HL-60/S4 treated with retinoic acid at 250 ng/mL for 4 days and 3 days (cell line): Measurements from ENCODE around the gene ANO1.

Experiments
- in situ Hi-C: fragments of 300-500 bp; cut with MboI; formaldehyde crosslinking; loops from 2 replicates; pipeline ENCODE4 v1.7.0; 2022; ENCODE audit warnings: low sequenced_read_pairs

ANO1 gene

DNA sequence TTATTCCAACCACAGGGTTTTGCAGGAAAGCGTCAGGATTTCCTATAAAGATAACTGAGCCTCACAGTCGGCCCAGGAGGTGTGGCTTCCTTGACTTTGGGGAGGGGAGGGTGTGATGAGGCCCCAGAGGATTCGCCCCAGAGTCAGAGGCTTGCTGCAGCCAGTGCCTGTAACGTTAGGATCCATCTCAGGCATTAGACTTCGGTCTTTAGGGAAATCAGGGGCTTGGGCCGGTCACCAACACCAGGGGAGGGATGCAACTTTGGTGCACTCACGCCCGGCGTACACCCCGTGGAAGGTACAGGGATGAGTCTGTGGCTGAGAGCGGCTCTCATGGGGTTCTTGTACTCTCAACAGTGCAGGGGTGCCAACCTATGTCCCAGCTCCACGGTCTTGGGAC, 5.7 kb upstream of the ANO1 start:
- in situ Hi-C loops: no loop called here

DNA sequence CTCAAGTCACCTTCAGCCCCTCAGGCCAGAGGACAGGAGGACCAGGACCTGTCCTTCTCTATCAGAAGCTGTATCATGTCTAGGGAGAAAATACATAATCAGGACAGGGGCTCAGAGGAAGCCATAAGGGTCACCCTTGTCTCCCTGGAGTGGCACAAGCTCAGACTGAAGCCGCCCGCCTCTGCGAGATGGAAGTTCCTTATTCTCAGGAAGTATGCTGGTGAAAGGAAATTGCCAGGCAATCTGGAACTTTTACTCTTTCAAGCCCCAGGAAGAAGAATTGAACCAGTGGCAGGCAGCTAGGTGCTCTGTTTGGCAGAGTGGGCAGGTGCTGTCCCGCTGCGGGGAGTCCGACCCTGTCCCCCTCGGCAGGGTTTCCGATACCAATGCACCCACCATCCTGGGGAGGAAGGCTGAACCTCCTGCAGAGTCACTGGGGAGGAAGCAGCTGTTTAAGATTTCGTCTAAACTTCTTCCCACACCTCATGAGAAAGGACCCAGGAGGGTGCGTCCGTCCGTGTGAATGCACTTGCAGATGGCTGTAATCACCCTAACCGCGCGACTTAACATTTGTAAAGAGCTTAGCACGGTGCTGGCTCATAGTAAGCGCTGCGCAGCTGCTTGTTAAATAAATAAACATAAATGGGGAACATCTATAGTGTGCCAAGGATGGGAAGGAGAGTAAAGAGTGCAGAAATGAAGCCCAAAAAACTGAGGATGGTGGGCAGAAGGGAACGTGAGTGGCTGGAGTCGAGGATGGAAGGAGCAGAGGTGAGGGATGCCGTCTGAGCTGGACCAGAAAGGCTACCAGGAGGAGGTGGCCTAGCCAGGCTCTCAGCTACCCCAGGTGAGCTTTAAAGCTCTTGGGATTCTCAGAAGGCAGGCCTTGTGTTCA, 5.0 kb upstream of the ANO1 start:
- in situ Hi-C loops: no loop called here

DNA sequence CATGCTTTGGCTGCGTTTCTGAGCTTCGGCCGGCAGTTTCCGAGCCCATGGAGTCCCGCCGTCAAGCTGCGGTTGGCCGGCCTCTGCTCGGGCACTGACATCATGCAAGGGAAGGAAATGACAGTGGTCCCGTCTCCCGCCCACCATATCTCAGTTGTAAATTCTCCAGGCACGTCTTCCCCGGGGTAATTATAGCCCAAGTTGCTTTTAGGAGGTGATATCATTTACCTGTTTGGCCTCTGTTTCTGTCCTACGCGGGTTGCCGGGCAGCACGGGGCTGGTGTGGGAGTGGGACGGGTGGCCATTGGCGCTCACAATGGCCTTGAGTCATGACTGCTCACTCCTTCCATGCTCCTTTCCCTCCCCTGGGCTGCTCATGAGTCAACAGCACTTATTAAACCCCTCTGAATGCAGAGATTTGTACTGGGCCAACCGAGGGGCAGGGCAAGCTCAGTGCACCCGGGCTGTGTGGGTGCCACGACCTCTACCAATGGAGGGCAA, 4.2 kb upstream of the ANO1 start:
- in situ Hi-C loops: no loop called here

DNA sequence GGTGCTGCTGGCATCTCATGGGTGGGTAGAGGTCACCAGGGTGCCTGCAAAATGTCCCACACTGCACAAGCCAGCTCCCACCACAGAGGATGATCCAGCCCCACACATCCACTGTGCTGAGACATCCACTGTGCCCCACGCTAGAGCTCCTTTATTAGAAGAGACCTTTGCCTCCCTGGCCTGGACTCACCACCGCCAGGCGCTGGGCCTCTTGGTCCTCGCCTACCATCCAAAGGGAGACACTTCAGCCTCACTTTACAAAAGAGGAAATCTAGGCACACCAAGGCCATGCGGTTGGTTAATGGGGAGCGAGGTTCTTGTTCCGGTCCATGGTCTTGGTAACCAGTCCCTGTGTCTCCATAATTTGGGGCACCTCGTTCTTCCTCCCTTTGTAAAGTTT, 3.4 kb upstream of the ANO1 start:
- in situ Hi-C loops: no loop called here

DNA sequence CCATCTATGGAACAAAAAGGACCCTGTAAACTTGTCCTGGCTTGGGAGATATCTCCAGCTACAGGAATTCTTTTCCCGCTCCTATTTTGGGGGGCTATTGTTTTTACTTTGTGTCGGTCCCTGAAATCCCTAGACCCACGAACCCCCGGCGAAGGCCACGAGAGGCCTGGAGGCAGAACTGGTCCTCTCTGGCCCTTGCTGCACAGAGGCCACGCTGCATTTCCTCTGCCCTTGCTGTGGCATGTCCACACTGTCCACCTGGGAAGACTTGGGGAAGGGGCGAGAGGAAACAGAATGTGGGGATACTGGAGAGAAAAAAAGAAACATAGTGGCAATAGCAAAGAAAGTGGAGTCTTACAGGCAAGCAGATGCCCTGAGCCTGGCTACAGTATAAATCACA, 2.3 kb upstream of the ANO1 start:
- in situ Hi-C loops: no loop called here

DNA sequence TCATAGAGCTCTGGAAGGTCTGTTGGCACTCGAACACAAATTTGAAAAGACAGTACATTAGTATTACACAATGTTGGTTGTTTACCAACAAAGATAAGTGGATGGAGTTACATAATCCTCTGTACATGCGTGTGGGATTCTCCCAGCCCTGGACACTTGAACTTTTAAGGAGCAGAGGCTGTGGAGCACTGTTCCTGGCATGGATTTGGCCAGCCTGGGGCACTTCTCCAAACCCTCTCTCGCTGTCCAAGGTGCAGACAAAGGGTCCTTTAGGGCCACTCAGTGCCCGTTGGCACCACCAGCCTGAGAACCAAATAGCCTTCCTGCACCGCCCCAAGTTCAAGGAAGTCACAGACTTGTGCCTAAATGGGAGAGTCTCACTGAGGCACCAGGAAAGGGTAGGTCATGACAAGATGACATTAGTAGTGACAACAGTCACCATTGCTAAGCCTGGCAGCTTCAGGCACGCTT, 1.6 kb upstream of the ANO1 start:
- in situ Hi-C loops: no loop called here

DNA sequence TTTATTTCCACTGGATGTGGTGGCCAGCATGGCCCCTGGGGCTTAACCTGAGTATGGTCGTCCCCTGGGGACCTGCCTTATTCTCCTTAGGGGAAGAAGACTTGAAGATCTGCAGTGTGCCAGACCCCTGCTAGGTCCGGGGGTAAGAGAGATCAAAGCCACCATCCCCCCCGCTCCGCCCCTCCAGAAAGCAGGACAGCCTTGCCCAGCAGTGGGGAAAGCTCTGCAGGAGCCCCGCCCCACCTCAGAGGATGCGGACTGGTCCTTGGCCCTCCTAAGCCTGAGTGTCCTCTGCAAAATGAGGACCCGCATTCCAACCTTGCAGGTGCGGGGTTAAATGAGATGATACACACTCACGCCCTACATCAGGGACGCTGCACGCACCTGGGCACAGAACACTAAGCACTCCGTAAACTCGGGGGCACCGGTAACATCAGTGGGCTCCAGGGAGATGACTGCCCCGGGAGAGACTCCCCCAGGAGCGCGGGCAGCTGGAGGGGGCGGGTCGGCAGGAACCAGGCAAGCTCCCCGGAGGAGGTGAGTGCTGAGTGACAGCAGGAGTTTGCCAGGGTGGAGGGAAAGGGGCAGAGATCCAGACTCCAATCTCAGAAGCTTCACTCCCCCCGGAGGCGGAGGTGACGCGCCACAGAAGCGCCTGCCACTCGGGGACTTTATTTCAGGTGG, 564 bp upstream of the ANO1 start:
- in situ Hi-C loops: no loop called here

DNA sequence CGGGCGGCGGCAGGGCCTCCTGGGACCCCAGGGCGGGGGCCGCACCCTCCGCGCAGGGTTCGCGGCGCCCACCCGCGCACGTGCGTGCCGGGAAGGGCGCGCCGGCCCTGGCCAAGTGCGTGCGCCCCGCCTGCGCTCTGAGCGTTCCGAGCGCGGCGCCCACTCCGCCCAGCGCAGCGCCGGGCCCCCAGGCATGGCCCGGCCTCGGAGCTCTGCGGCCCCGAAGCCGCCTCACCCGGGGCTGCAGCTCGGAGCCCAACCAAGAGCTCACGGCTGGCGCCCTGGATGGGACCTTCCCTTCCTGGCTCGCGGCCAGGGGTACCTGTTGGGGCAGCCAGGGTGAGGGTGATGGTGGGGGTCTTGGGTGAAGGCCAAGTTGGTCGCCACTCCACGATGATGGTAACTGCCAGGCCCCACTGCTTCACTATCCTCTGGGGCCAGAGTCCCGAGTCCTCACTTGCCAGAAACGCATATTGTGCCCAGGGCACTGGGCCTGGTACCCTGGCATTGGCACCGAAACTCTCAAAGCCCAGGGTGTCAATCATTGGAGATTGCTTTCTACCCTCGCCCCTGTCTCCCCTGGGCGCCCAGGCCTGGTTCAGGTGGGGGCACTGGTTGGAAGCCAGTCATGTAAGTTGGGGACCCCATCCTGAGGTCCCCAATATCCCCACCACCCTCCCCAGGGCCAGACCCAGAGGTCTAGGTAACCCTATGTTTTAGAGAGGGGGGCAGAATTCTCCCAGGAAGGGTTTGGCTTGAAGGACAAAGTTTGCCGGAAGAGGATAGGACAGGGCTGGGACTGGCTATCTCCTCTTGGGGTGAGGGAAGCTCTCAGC, 882 bp downstream of the ANO1 start:
- in situ Hi-C loops: no loop called here

DNA sequence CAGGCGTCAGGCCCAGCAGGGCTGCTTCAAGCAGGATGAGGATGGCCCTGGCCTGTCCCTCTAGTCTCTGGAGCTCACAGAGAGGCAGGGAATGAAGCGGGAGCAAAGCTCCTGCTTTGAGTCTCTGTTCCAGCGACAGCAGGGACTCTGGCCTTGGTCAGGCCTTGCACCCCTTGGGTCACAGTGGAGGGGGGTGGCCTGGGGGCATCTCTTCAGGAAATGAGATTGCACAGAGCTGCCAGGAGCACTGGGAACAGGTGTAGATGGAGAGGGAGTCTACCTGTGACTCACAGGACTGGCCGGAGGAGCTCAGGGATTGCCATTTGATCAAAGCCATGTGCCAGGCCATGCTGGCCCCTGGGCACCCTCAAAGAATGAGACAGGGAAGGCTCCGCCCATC, 1.6 kb downstream of the ANO1 start:
- in situ Hi-C loops: no loop called here

DNA sequence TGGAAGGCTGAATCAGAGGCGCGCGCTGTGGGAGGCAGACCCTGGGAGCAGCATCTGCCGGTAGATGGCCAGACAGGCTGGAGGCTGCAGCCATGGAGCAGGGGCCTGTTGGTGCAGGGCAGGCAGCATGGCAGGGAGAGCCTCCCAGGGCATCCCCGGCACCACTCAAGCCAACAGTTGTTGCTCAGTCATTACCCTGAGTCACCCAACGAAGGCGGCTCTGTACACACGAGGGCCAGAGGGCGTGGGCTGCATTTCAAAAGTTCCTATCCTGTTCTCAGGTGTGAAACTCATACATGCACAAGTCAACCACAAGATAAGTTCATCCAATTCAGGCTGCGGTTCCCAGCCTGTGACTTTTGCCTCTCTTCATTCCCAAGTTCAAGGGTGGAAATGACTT, 2.6 kb downstream of the ANO1 start:
- in situ Hi-C loops: no loop called here

DNA sequence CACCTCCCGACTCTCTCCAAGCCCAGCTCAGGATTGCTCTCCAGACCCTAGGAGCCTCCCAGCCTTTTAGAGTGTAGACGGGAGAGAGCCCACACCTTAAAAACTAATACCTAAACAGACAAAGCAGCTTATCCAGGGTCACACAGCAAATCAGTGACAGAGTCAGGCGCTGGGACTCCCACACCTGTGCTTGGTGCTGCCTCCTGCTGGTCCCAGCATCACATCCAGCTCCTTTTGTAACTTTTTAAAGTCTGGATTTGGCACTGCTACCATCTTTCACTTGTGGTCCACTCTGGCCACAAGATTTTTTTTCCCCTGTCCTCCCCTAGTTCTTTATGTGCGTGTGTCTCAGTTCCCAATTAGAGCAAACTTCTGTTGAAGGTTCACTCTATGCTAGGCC, 4.7 kb downstream of the ANO1 start:
- in situ Hi-C loops: no loop called here

DNA sequence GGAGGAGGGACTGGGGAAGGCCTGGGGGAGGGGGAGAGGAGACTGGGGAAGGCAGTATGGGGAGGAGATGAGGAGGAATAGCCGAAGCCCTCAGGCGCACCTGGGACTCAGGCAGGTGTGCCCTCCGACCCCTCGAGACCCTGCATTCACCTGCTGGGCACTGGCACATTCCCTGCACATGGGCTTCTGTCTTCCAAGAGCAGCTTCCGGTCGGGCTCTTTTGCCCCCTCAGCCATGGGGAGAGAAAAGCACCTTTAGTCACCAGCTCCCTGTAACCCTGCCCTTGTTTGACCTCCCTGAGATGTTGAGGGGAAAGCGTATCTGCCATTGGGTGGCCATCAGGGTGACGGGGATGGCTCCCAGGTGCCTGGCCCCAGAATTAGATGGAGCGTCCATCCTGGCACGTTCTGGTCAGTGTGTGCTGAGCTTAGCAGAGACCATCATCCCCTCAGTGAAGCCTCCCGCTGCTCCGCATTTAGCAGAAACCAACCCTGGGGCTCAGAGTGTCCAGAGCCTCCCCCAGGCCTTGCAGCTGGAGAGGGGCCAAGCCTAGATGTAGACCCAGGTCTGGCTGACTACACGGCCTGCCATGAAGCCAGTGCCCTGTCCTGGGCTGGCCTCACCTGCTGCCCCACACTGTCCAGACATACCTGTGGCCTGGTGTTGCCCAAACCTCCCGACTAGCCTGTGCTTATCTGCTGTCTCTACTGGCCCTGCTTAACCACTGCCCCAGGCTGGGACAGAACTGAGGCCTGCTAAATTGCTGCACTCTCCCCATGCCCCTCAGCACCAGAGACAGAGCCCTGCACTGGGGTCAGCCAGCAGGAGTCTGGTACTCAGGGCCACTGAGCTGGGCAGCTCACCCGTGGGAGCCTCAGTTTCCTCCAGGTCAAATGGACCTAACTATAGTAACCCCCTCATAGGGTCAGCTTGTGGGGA, 6.2 kb downstream of the ANO1 start:
- in situ Hi-C loops: no loop called here

DNA sequence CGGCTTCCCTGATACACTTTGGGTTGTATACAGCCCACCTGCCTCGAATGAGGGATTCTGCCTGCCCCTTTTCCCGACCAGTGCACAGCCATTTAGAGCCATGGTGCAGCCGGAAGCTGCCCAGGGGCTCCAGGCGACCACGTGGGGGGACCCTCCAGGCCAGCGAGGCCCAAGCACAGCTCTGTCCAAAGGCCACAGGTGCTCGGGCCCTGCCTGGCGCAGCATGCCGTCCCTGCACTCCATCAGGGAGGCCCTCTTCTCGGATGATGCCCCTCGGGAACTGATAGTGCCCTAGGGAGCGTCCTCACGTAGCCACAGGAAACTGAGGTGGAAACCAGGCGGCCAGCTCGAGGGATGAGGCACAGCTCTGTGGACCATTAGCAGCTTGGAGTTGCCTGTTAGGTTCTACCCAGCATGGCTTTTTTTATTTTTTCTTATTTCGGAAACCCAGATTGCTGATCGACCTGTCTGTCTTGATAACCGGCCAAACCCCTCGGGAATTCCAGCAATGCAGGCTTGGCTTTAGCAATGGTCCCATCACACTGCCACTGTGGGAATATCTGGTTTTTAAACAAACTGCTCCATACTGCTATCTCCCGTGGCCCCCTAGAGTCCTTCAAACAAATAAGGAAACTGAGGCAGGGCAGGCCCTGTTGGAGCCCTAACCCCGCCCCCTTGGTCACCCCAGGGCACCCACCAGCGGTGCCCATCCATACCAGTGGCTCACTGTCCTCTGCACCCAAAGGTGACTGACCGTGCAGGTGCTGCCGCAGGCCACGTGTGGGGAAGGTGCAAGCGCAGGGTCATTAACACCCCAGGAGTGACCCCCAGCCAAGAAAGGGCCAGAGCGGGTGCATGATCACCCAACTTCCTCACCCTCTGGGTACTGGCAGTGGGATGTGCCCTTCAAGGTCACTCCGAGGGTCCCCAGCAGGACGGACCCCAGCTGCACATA, 8.0 kb downstream of the ANO1 start:
- in situ Hi-C loops: no loop called here

DNA sequence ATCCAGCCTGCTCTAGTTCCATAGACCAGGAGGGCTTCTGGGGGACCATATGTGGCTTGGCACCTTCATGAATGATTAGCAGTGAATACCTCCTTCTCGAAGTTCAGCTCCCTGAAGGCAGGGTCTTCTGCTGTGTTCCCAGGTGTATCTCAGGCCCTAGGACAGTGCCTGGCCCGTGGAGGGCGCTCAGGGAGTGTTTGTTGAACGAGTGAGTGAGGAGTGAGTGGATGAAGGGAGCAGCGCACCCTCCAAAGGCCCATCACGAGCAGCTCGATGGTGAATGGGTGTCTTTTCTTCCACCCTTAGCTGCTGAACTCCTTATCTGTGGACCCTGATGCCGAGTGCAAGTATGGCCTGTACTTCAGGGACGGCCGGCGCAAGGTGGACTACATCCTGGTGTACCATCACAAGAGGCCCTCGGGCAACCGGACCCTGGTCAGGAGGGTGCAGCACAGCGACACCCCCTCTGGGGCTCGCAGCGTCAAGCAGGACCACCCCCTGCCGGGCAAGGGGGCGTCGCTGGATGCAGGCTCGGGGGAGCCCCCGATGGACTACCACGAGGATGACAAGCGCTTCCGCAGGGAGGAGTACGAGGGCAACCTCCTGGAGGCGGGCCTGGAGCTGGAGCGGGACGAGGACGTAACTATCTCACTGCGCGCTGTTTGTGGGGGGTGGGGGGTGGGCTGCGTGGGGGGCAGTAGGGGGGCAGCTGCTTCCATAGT, 9.5 kb downstream of the ANO1 start:
- in situ Hi-C loops: no loop called here

DNA sequence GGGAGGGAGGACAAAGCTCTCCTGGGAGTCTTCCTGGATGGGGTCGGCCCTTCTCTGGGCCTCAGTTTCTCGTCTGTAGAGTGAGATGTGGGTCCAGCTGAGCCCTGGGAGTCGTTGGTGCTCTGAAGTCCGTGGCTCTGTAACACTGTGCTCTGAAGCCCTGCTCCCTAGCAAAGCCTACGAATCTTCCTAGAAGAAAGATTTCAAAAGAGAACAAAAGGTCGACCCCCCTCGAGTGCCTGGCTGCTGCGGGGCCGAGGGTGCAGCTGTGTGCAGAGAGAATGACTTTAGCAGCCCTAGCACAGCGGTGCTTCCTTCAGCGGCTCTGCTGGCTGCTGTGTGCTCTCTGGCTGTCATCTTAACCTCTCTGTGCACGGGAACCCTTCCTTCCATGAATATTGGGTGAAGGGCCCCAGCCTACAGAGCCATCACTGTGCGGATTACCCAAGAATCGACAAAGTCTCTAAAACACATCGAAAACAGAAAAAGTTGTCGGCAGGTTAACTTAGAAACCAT, 10.7 kb downstream of the ANO1 start:
- in situ Hi-C loops: no loop called here

DNA sequence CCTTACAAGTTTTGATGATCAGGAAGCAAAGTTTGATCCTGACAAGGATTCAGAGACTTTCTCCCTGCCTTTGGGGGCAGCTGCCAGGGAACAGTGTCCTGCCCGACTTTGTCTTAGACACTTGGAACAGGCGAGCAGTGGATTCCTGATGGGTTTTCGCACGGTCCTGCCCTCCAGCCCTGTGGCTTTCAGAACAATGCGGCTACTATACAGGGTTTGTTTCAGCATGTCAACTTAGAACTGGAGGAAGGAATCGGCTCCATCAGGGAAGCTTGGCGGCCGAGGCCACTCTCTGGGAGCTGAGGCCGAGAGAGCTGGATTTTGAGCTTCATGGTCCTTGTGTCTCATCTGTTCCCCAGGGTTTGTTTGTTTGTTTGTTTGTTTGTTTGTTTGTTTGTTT, 11.5 kb downstream of the ANO1 start:
- in situ Hi-C loops: no loop called here

DNA sequence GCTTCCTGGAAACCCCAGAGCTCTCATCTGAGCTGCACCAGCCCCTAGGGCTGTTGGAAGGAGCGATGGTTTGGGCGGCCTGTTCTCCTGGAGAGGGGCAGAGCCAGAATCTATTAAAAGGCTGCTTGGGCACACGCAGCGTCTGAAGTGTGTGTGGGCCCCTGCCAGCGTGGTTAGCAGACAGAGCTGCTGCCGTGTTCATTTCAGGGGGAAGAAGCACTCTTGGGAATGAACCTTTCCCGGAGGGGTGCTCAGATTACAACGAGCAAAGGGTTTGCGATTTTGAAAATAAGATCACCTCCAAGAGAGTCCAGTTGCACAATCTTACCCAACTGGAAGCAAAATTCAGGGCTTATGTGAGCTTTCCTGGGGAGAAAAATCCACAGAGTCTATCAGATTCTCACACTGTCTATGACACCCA, 12.9 kb downstream of the ANO1 start:
- in situ Hi-C loops: no loop called here

DNA sequence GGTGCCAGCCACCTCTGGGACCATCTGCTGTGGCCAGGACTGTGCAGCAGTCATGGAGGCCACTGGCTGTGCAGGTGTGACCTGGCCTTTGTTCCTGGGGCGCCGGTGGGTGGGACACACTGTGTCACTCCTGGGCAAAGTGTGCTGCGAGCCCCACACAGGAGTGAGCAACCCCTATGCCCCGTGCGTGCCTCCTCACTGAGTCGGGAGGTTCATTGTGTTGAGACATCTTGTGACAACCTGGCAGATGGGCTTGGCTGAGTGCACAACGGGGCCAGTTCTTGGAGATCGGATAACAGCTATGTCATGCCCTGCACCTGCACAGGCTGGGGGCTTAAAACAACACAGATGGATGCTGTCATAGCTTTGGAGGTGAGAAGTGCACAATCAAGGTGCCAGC, 13.5 kb downstream of the ANO1 start:
- in situ Hi-C loops: no loop called here
